HG02763 (cell line): Measurements from ENCODE around the gene TUBA4A.
"Not testable (repeated sequence)": the region's sequence is repeated elsewhere in the genome, so short reads cannot be mapped to it uniquely, and the experiment has no call there.

Source experiments
- ATAC-seq: cut with Tn5 transposase; IDR thresholded peaks from one replicate; pipeline ENCODE4 v1.9.1; 2021; ENCODE audit warnings: mild to moderate bottlenecking, moderate library complexity; ENCODE audit not compliant: unreplicated experiment

TUBA4A gene

DNA sequence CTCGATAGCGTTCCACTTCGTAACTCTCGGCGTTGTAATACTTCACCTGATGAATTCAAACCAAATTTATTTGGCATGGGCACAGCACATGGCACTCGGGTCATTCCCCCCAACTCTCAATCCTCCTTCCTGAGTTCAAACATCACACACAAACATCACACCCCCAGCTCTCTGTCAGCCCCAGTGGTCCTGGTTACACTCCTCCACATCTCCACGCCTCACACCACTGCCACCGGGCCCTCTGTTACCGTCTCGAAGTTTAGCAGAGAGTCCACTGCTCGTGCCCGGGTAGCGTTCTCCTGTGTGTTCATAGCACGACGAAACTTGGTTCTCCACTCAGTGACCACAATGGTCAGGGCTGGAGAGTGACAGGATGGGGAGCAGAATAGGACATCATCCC is 39.6 kb downstream of the TUBA4A start:
- ATAC-seq, result no peak

DNA sequence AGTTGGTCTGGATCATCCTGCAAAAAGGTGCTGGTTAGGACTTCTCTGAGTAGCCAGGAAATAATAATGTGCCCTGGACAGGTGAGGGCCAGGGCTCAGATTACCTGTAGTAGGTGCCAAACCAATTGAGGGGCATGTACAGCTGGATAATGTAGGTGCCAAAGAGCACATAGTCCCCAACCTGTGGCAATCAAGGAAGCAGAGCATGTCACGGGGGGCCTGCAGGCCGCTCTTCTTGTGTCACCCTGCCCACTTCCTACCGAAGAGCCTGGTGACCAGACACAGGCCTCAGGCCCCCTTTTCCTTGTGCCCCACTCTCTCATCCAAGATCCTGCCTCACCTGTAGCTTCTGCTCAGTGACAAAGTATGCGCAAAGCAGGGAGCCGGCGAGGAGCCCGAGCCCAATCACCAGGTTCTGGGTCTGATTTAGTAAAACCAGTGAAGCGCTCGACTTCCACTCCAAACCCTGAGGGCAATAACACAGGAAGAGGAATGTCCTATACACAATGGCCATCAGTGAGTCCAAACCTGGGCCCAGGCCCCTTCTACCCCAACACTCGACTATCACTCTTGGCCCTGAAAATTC is 40.1 kb downstream of the TUBA4A start:
- ATAC-seq, result no peak

DNA sequence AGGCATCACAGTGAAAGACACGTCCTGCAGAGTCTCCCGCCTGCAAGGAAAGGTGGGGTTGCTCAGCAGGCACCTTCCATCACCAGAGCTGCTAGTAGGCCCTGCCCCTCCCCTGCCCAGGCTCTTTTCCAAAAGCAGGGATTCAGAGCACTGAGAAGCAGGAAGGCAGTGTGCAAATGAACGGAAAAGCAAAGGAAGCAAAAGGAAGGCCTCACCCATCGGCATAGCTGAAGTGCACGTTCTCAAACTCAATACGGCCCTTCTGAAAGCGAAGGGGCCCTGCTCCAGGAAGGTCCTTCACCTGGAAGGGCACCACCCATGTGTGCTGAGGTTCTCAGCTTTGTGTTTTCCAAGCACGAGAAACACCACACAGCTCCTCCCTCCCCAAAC is 40.7 kb downstream of the TUBA4A start:
- no peak for ATAC-seq

DNA sequence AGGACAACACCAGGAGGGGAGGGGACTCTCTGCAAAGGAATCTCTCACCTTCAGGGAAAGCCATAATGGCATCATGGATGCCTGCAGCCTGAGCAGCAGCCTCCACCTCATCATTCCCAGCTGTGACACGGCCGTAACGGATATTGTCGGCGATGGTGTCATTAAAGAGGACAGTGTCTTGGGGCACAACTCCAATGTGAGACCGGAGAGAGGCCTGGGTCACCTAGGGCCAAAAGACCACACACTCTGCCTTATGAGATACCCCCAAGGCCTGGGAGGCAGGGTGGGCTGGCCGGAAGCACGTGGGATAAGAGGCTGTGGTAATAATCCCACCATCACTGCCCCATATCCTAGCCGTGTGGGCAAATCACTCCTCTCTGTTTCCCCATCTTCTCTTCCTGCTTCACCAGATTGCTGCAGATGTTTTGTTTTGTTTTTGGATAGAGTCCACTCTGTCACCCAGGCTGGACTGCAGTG is 42.8 kb downstream of the TUBA4A start:
- ATAC-seq, result no peak

DNA sequence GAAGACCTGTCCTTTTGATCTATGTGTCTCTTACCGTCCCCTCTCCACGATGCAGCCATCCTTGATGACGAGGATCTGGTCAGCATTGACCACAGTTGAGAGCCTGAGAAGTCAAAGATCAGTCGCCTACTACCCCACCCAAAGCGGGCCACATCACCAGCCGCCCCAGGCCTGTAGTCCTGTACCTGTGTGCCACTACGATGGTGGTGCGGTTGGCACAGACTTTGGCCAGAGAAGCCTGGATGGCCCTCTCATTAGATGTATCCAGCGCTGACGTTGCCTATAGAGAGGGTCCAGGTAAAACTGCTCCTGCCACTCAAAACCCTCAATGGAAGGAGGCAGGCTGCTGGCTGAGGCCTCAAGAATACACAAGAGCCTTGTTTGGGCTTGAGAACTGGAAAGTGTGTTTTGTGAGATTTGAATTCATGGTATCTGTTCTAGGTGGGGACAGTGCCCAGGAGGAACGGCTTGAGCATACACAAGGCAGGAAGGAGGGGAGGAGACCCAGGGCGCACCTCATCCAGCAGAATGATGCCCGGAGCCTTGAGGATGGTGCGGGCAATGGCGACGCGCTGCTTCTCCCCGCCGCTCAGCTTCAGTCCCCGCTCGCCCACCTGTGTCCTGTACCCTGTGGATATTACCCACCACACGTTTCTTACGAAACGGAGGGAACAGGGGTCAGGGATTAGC is 43.4 kb downstream of the TUBA4A start:
- ATAC-seq, result no peak

DNA sequence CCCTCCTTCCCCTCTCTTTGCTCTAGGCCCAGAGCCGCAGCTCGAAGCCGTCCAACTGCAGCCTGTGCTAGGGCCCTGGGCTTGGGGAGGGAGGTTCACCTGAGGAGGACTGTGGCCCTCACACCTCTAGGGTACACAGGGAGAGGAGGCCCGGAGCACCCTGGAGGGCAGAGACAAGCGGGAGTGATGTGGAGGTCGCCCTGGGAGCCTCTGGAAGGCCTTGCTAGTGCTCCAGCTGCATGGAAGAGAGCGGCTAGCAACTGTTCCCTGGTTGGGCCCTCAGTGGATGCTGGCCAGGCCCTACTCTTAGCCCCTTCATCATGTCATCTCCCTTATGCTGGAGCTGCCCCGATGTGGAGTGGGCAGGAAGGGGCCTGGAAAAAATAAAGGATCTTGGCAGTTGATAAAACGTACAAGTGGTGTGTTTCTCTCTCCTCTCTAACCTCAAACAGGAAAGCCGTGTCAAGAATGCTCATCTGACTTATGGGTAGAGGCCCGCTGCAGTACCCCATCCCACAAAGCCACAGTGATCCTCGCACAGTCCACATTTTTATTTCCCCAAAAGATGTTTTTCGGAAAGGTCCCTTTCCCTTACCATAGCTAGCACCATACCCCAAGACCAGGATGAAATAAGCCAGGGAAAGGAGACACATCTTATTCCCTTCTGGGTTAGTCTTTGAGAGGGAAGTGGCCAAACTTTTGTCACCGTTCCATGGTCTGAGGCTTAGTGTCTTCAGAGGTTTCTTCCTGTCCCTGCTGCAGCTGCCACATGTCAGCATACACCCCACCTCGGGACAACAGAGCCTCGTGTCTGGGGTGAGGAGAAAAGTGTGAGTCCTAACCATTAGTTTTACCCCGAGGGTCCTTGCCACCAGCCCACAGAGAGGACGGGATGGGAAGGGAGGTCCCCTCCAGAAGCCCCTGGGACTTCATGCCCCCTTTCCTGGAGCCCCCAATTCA is 44.2 kb downstream of the TUBA4A start:
- ATAC-seq, result no peak

DNA sequence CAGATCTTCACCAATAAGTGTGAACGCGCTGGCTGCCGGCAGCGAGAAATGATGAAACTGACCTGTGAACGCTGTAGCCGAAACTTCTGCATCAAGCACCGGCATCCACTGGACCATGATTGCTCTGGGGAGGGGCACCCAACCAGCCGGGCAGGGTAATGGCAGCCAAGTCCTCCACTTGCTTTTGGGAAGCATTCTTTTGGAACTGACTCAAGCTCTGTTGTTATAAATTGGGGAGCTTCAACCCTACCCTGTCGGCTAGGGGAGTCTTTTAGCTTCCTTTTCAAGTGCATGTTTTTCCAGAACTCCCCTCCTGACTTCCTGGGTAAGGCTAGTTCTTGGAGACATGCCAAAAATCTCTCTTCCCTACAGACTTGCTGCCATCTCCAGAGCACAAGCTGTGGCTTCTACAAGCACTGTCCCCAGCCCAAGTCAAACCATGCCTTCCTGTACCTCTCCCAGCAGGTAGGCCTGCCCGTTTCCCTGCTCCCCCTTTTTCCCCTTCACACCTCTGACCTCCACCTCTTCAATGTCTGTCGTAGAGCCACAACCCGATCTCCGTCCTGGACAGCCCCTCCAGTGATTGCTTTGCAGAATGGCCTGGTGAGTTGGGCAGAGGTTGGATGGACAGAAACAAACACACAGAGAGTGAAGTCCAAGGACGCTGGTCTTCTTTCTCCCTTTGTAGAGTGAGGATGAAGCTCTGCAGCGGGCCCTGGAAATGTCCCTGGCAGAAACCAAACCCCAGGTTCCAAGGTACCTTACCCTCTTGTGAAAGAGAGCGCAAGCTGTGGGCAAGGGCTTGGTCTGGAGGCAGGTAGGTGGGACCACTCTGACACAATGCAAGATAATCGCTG is 45.6 kb downstream of the TUBA4A start:
- ATAC-seq, result no peak

DNA sequence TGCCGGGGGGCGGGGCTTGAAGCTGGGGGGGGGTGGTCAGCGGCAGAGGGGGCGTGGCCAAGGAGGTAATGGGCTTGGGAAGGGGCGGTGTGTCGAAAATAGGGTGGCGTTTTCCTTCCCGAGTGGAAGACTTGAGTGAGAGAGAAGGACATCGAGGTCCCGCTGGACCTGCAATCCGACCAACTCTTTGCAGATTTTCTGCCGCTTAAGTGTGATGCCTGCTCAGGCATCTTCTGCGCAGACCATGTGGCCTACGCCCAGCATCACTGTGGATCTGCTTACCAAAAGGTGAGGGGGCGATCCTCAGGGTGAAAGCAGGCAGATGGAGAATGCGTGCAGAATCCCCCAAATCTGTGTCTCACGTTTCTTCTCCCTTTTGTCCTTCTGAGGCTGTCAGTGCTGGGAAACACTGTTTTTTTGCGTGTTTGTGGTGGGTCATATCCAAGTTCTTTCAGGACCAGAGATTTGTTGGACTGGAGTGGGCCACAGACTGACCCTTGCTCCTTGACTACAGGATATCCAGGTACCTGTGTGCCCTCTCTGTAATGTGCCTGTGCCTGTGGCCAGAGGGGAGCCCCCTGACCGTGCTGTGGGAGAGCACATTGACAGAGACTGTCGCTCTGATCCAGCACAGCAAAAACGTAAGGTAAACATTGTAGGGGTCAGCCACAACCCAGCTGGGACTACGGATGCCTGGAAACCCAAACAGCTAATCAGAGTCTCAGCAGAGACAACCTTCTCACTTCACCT is 46.4 kb downstream of the TUBA4A start:
- ATAC-seq, result no peak

DNA sequence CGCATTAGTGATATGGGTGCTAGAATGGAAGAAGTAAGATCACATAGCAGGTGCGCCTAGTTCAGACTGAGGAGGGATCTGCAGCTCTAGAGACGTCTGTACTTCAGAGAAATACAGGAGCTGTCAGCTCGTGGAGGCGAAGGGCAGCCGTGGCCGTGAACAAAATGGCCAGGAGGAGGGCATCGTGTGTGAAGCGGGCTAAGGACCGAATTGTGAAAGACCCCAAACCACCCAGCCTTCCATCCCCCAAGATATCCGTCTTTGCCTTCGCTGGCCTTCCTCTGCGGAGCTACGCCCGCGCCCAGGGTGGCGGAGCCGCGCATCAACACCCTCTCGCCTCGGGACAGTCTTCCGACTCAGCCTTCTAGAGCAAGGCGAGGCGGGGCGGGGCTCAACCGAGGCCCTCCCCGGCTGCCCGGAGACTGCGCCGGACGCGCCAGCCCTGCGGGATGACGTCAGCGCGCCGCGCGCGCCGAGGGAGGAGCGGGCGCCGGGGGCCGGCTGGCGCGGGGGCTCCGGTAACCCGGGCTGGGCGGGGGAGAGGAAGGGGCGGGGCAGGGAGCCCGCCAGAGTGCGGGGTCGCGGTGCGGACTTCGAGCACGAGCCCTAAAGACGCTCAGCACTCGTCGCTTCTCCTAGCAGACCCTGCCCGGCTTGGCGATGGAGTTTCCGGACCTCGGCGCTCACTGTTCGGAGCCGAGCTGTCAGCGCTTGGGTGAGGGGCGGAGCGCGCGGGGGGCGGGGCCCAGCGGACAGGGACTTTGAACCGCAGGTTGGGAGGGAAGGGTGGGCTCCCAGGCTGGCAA is 47.2 kb downstream of the TUBA4A start, which contains the start of gene ZFAND2B:
Gene ZFAND2B, plus strand, starts transcription at position 455 of the 806 bp plus-strand sequence. Its CDS starts 206 bp downstream, at position 661.
- peak; percentile 95 for ATAC-seq

DNA sequence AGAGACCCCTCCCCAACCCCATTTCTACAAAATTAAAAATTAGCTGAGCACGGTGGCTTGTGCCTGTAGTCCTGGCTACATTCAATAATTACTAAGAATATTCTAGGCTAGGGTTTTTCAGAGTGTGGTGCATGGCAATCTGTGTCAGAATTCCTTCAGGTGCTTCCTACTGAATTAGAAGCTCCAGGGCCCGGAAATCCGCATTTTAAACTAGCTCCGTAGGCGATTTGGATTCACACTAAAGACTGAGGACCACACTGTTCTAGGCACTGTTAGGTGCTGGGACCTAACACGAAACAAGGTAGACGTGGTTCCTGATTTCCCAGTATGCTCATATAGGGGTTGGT is 47.8 kb downstream of the TUBA4A start:
- no peak for ATAC-seq

DNA sequence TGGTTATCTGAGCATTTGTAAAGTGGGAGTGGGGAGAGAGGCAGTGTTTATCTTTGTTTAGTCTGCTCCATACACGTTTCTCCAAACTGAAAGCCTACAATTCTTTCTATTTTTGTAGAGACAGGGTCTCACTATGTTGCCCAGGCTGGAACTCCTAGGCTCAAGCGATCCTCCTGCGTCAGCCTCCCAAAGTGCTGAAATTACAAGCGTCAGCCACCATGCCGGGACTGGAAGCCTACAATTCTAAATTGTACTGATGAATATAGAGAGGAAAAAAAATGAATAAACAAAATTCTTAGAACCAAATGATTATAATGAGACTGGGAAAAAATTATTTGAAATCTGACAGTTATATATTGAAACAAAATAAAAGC is 48.6 kb downstream of the TUBA4A start:
- no peak for ATAC-seq

DNA sequence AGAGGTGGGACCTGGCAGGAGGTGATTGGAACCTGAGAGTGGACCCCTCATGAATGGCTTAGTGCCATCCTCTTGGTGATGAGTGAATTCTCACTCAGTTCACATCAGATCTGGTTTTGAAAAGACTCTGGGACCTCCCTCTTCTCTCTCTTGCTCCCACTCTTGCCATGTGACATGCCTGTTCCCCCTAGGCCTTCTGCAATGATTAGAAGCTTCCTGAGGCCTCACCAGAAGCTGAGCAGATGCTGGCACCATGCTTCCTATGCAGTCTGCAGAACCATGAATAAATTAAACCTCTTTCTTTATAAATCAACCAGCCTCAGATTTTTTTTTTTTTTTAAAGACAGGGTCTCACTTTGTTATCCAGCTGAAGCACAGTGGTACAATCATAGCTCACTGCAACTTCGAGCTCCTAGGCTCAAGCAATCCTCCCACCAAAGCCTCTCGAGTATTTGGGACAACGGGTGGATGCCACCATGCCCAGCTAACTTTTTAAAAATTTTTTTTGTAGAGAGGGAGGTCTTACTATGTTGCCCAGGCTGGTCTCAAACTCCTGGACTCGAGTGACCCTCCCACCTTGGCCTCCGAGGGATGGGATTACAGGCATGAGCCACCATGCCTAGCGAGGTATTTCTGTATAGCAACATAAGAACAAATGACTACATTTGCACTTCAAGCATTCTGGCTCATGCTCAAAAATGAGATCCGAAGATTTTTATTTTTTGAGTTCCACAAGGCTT is 49.1 kb downstream of the TUBA4A start:
- ATAC-seq, result no peak

DNA sequence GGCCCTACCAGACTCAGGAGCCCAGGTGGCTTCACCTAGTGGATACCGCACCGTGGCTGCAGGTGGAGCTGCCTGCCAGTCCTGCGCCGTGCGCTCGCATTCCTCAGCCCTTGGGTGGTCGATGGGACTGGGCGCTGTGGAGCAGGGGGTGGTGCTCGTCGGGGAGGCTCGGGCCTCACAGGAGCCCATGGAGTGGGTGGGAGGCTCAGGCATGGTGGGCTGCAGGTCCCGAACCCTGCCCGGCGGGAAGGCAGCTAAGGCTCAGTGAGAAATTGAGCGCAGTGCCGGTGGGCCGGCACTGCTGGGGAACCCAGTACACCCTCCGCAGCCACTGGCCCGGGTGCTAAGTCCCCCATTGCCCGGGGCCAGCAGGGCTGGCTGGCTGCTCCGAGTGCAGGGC is 52.4 kb downstream of the TUBA4A start:
- ATAC-seq, result not testable (repeated sequence)

DNA sequence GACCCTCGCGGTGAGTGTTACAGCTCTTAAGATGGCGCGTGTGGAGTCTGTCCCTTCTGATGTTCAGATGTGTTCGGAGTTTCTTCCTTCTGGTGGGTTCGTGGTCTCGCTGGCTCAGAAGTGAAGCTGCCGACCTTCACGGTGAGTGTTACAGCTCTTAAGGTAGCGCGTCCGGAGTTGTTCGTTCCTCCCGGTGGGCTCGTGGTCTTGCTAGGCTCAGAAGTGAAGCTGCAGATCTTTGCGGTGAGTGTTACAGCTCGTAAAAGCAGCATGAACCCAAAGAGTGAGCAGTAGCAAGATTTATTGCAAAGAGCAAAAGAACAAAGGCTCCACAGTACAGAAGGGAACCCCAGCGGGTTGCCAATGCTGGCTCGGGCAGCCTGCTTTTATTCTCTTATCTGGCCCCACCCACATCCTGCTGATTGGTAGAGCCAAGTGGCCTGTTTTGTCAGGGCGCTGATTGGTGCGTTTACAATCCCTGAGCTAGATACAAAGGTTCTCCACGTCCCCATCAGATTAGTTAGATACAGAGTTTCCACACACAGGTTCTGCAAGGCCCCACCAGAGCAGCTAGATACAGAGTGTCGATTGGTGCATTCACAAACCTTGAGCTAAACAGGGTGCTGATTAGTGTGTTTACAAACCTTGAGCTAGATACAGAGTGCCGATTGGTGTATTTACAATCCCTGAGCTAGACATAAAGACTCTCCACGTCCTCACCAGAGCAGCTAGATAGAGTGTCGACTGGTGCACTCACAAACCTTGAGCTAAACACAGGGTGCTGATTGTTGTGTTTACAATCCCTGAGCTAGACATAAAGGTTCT is 53.0 kb downstream of the TUBA4A start:
- ATAC-seq, result not testable (repeated sequence)
